Suprapubic skin (tissue), 4 donors: ENCODE measurements around the gene COL5A1. TPM values are rescaled to one million over a fixed set of nuclear protein-coding genes. Genes with fewer than 3 reads are reported as not detected.

Experiments
- DNase-seq, 2 donors: peaks; one replicate each; pipeline ENCODE4 v3.0.0-alpha.2; 2019; ENCODE audit warnings: low spot score in 2 of 2
- H3K27ac ChIP-seq: fragments of 200-600 bp; sonication (generic); one replicate; pipeline ENCODE4 v1.5.1; 2019
- H3K27me3 ChIP-seq: fragments of 200-600 bp; sonication (generic); one replicate; pipeline ENCODE4 v1.5.1; 2019
- H3K36me3 ChIP-seq: fragments of 200-600 bp; sonication (generic); one replicate; pipeline ENCODE4 v1.5.1; 2019
- H3K4me1 ChIP-seq: fragments of 200-600 bp; sonication (generic); one replicate; pipeline ENCODE4 v1.5.1; 2019
- H3K4me3 ChIP-seq: fragments of 200-600 bp; sonication (generic); one replicate; pipeline ENCODE4 v1.5.1; 2019; ENCODE audit warnings: mild to moderate bottlenecking
- H3K9me3 ChIP-seq: fragments of 200-600 bp; sonication (generic); one replicate; pipeline ENCODE4 v1.5.1; 2019
- CTCF ChIP-seq, 2 donors: fragments of 200-600 bp in 1 of 2; fragments of 450-650 bp in 1 of 2; sonication (generic) in 1 of 2; IDR thresholded peaks; one replicate each; pipeline ENCODE4 v1.5.1; 2016 to 2019; ENCODE audit warnings: antibody characterized with exemption in 2 of 2, mild to moderate bottlenecking in 1 of 2, moderate library complexity in 1 of 2
- EP300 ChIP-seq: sonication (generic); formaldehyde crosslinking; IDR thresholded peaks from one replicate; pipeline ENCODE4 v1.6.1; 2017; ENCODE audit warnings: antibody characterized with exemption
- POLR2A ChIP-seq, 2 donors: fragments of 450-650 bp; IDR thresholded peaks; one replicate each; pipeline ENCODE4 v1.6.1; 2017; ENCODE audit warnings: antibody characterized with exemption in 2 of 2, mild to moderate bottlenecking in 2 of 2, moderate library complexity in 2 of 2
- POLR2AphosphoS5 ChIP-seq, 3 donors: sonication (generic); formaldehyde crosslinking; IDR thresholded peaks; one replicate each; pipeline ENCODE4 v1.6.1; 2017; ENCODE audit warnings: antibody characterized with exemption in 3 of 3
- WGBS: methylation state at CpG from one replicate; pipeline ENCODE4 v1.1.5; 2018; 5-methylcytosine and 5-hydroxymethylcytosine counted together
- total RNA-seq, 4 donors: library from RNA; depleted of rRNA; stranded (reverse); fragments of >200 nt; gene quantifications; one replicate each; pipeline ENCODE4 v1.1.0, GENCODE V29; 2016

COL5A1 gene
- total RNA-seq, 4 donors from 2014 or later: 8.6 to 16.5 (median 15.4) TPM

- H3K4me3 ChIP-seq: no peak overlapping the region
- H3K27me3 ChIP-seq: no peaks in the 10 kb centered on the region
- 92% methylated on average over 8 of the region's 8 CpGs for WGBS
- no peak for TF ChIP-seq POLR2A (IDR thresholded peaks at IDR 0.05)
- no peak for TF ChIP-seq CTCF (IDR thresholded peaks at IDR 0.05)
- no peak for TF ChIP-seq EP300
- TF ChIP-seq POLR2AphosphoS5 (IDR thresholded peaks at IDR 0.05): no peak
- DNase-seq: no peak
- no peaks in the 10 kb centered on the region for H3K4me1 ChIP-seq
- H3K36me3 ChIP-seq: peaks cover 29% of the 10 kb centered on the region
- no peaks in the 10 kb centered on the region for H3K9me3 ChIP-seq
- H3K27ac ChIP-seq: no peak overlapping the region
Measured at GRCh38 chr9:134844821-134845220, 203.2 kb downstream of the COL5A1 start.

GRCh38 chr9:134846187-134846586, 204.6 kb downstream of the COL5A1 start:
- H3K4me1 ChIP-seq: no peaks in the 10 kb centered on the region
- 91% methylated on average over 10 of the region's 16 CpGs for WGBS
- TF ChIP-seq EP300 (no peak), CTCF (IDR thresholded peaks at IDR 0.05) (no peak), POLR2A (IDR thresholded peaks at IDR 0.05) (no peak), POLR2AphosphoS5 (IDR thresholded peaks at IDR 0.05) (no peak)

GRCh38 chr9:134846699-134847098, 205.1 kb downstream of the COL5A1 start:
- Histone ChIP-seq H3K27ac (no peak overlapping the region), H3K36me3 (peaks cover 24% of the 10 kb centered on the region), H3K27me3 (no peaks in the 10 kb centered on the region), H3K4me3 (no peak overlapping the region), H3K4me1 (no peaks in the 10 kb centered on the region), H3K9me3 (no peaks in the 10 kb centered on the region)
- DNase-seq: no peak
- 83% methylated on average over 1 of the region's 1 CpG for WGBS
- TF ChIP-seq EP300 (no peak), POLR2A (IDR thresholded peaks at IDR 0.05) (no peak), POLR2AphosphoS5 (IDR thresholded peaks at IDR 0.05) (no peak), CTCF (IDR thresholded peaks at IDR 0.05) (no peak)

More at GRCh38 chr9:134846187-134846586, 204.6 kb downstream of the COL5A1 start:
- Histone ChIP-seq H3K4me3 (no peak overlapping the region), H3K9me3 (no peaks in the 10 kb centered on the region), H3K27me3 (no peaks in the 10 kb centered on the region), H3K36me3 (peaks cover 28% of the 10 kb centered on the region), H3K27ac (no peak overlapping the region)
- no peak for DNase-seq

GRCh38 chr9:134847138-134847537, 205.5 kb downstream of the COL5A1 start:
- Histone ChIP-seq H3K9me3 (no peaks in the 10 kb centered on the region), H3K27ac (no peak overlapping the region), H3K27me3 (no peaks in the 10 kb centered on the region), H3K4me3 (no peak overlapping the region), H3K4me1 (no peaks in the 10 kb centered on the region), H3K36me3 (peaks cover 20% of the 10 kb centered on the region)
- 92% methylated on average over 3 of the region's 3 CpGs for WGBS
- TF ChIP-seq POLR2A (IDR thresholded peaks at IDR 0.05): no peak
- no peak for TF ChIP-seq CTCF (IDR thresholded peaks at IDR 0.05)
- TF ChIP-seq POLR2AphosphoS5 (IDR thresholded peaks at IDR 0.05): no peak
- TF ChIP-seq EP300: no peak
- no peak for DNase-seq

GRCh38 chr9:134847752-134848432, 206.3 kb downstream of the COL5A1 start:
- WGBS: 84% methylated on average over 16 of the region's 16 CpGs
- Histone ChIP-seq H3K27ac (no peak overlapping the region), H3K27me3 (no peaks in the 10 kb centered on the region), H3K36me3 (peaks cover 15% of the 10 kb centered on the region), H3K4me3 (no peak overlapping the region), H3K9me3 (no peaks in the 10 kb centered on the region), H3K4me1 (no peaks in the 10 kb centered on the region)
- no peak for DNase-seq
- TF ChIP-seq CTCF (IDR thresholded peaks at IDR 0.05): no peak
- TF ChIP-seq POLR2AphosphoS5 (IDR thresholded peaks at IDR 0.05): no peak
- no peak for TF ChIP-seq EP300
- no peak for TF ChIP-seq POLR2A (IDR thresholded peaks at IDR 0.05)
